ENCODE measurements around the gene PCCA.
"Not testable (repeated sequence)": the region's sequence is repeated elsewhere in the genome, so short reads cannot be mapped to it uniquely, and the experiment has no call there.

The PCCA gene

GRCh38 chr13:100306434-100306999 lies 217.6 kb downstream of the PCCA start:
- TF ChIP-seq, protein P1, sequence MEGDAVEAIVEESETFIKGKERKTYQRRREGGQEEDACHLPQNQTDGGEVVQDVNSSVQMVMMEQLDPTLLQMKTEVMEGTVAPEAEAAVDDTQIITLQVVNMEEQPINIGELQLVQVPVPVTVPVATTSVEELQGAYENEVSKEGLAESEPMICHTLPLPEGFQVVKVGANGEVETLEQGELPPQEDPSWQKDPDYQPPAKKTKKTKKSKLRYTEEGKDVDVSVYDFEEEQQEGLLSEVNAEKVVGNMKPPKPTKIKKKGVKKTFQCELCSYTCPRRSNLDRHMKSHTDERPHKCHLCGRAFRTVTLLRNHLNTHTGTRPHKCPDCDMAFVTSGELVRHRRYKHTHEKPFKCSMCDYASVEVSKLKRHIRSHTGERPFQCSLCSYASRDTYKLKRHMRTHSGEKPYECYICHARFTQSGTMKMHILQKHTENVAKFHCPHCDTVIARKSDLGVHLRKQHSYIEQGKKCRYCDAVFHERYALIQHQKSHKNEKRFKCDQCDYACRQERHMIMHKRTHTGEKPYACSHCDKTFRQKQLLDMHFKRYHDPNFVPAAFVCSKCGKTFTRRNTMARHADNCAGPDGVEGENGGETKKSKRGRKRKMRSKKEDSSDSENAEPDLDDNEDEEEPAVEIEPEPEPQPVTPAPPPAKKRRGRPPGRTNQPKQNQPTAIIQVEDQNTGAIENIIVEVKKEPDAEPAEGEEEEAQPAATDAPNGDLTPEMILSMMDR (IDR thresholded peaks at IDR 0.05): no peak
- H3K4me3 ChIP-seq (ENCODE audit: low read depth in 1 of 2, low read length in 1 of 2): no peak overlapping the region

DNA sequence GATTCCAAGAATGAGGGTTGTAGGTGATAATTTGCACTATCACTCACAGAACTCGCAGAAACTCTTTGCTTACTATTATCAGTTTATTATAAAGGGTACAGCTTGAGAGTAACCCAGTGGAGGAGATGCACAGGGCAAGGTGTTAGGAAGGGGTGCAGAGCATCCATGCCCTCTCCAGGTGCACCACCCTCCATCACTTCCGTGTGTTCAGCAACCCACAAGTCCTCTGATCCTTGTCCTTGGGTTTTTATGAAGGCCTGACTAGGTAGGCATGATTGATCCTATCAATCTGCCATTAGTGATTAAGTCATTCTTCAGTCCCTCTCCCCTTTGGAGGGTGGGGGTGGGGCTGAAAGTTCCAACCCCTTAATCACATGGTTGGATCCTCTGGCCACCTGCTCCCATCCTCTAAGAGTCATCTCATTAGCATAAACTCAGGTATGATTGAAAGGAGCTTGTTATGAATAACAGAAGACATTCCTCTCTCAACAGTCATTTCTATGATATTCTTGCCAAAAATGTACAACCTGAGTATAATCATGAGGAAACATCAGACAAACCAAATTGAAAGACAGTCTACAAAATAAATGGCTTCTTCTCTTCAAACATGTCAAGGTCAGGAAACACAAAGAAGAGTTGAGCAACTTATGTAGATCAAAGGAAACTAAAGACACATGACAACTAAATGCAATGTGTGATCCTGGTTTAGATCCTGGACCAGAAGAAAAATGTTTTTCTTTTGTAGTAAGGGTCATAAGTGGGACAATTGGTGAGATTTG lies 225.4 kb downstream of the PCCA start:
- Histone ChIP-seq H3K36me3 (no peaks in the 10 kb centered on the region), H3K4me3 (ENCODE audit: low read depth in 1 of 2, low read length in 1 of 2) (no peak overlapping the region), H3K9me3 (no peaks in the 10 kb centered on the region), H3K27ac (no peak overlapping the region), H3K27me3 (no peaks in the 10 kb centered on the region), H3K4me1 (ENCODE audit: control insufficient read depth in 1 of 2, insufficient read depth in 1 of 2, low read depth in 1 of 2, low read length in 1 of 2) (no peaks in the 10 kb centered on the region)
- TF ChIP-seq, protein P1 (IDR thresholded peaks at IDR 0.05): no peak

More at GRCh38 chr13:100306434-100306999, 217.6 kb downstream of the PCCA start:
- Histone ChIP-seq H3K9me3 (no peaks in the 10 kb centered on the region), H3K4me1 (ENCODE audit: control insufficient read depth in 1 of 2, insufficient read depth in 1 of 2, low read depth in 1 of 2, low read length in 1 of 2) (peaks cover 4 to 10% of the 10 kb centered on the region in 2 experiments), H3K36me3 (no peaks in the 10 kb centered on the region), H3K27ac (no peak overlapping the region), H3K27me3 (no peaks in the 10 kb centered on the region)

DNA sequence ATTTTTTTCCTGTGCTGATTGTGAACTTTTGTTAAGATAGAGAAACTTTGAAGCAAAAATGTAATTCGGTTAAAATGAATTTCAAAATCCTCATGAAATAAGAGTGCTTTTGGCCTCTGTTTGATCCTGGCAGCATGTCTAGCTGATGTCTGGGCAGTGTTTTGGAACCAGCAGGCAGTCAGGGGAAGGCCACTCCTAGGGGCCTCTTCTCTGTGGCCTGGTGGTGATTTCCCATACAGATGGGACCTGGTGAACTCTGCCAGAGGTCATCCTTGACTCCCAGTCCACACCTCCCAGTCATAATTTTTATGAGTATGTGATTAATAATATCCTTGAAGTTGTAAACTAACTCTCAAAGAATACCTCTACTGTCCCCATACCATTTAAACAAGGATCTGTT lies 226.6 kb downstream of the PCCA start:
- no peaks in the 10 kb centered on the region for H3K4me1 ChIP-seq (ENCODE audit: control insufficient read depth in 1 of 2, insufficient read depth in 1 of 2, low read depth in 1 of 2, low read length in 1 of 2)
- H3K4me3 ChIP-seq (ENCODE audit: low read depth in 1 of 2, low read length in 1 of 2): no peak overlapping the region
- H3K9me3 ChIP-seq: no peaks in the 10 kb centered on the region
- no peaks in the 10 kb centered on the region for H3K36me3 ChIP-seq
- H3K27me3 ChIP-seq: no peaks in the 10 kb centered on the region
- TF ChIP-seq, protein P1 (IDR thresholded peaks at IDR 0.05): no peak
- no peak overlapping the region for H3K27ac ChIP-seq

GRCh38 chr13:100318473-100318872 lies 229.6 kb downstream of the PCCA start:
- not testable (repeated sequence) for H3K27me3 ChIP-seq; H3K36me3 ChIP-seq; H3K9me3 ChIP-seq; H3K4me3 ChIP-seq (ENCODE audit: low read depth in 1 of 2, low read length in 1 of 2); H3K27ac ChIP-seq
- H3K4me1 ChIP-seq (ENCODE audit: control insufficient read depth in 1 of 2, insufficient read depth in 1 of 2, low read depth in 1 of 2, low read length in 1 of 2): peaks cover 4 to 14% of the 10 kb centered on the region in 2 experiments

DNA sequence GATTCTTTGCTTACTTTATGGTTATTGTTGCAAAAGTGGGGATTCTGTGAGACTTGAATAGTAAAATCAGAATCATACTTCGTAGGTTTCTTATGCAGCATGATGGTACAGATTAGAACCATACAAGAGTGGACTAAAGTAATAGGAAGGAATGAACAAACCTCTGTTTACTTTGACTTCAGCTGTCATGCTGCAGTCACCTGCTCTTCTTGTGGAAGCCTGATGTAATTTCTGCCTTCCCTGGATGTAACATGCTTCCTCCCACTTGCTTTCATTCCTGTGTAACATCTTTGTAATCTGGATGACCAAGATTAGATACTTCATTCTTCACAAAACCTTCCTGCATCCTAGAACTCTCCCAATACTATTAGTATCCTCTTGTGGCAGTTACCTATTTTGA lies 235.0 kb downstream of the PCCA start:
- H3K27ac ChIP-seq: no peak overlapping the region
- no peaks in the 10 kb centered on the region for H3K36me3 ChIP-seq
- H3K4me3 ChIP-seq (ENCODE audit: low read depth in 1 of 2, low read length in 1 of 2): no peak overlapping the region
- no peaks in the 10 kb centered on the region for H3K27me3 ChIP-seq
- TF ChIP-seq, protein P1 (IDR thresholded peaks at IDR 0.05): no peak
- peaks cover 7 to 14% of the 10 kb centered on the region in 2 experiments for H3K4me1 ChIP-seq (ENCODE audit: control insufficient read depth in 1 of 2, insufficient read depth in 1 of 2, low read depth in 1 of 2, low read length in 1 of 2)
- H3K9me3 ChIP-seq: no peaks in the 10 kb centered on the region

GRCh38 chr13:100330662-100331061 lies 241.8 kb downstream of the PCCA start:
- Histone ChIP-seq H3K9me3 (no peaks in the 10 kb centered on the region), H3K4me1 (ENCODE audit: control insufficient read depth in 1 of 2, insufficient read depth in 1 of 2, low read depth in 1 of 2, low read length in 1 of 2) (no peaks in the 10 kb centered on the region), H3K27ac (no peak overlapping the region), H3K27me3 (no peaks in the 10 kb centered on the region), H3K36me3 (no peaks in the 10 kb centered on the region), H3K4me3 (ENCODE audit: low read depth in 1 of 2, low read length in 1 of 2) (no peak overlapping the region)
- TF ChIP-seq, protein P1 (IDR thresholded peaks at IDR 0.05): no peak
